ENCODE data around the gene GALNT6. TPM values are rescaled to one million over a fixed set of nuclear protein-coding genes. Genes with fewer than 3 reads are reported as not detected.

GALNT6 gene
- polyA plus RNA-seq, 2 of the 4 experiments (the other 2 are of a cell fraction), result 3.6 to 4.3 TPM

GRCh38 chr12:51393676-51394545 lies 2.7 kb upstream of the GALNT6 start:
- H3K4me2 ChIP-seq, result no peak overlapping the region
- ChIA-PET POLR2A (no interaction called here), CTCF (interaction anchor here (1.5 to 2.7 kb wide), 3 partner anchors 27 to 53 kb away, joined by 3 to 19 read pairs (median 10); no protein-coding TSS in a partner anchor)
- H3K4me3 ChIP-seq, result no peak overlapping the region
- no peaks in the 10 kb centered on the region for H3K9me3 ChIP-seq
- TF ChIP-seq CTCF (IDR thresholded peaks at IDR 0.05) (no peak), EHMT2 (IDR thresholded peaks at IDR 0.05; ENCODE audit: low read depth) (no peak), CHD4 (IDR thresholded peaks at IDR 0.05; ENCODE audit: borderline replicate concordance) (no peak), MAZ (IDR thresholded peaks at IDR 0.05; ENCODE audit: borderline replicate concordance, low read depth, low read length) (no peak), MAFK (IDR thresholded peaks at IDR 0.05; ENCODE audit: partially characterized antibody) (no peak), RCOR1 (IDR thresholded peaks at IDR 0.05; ENCODE audit: low read depth, low read length) (no peak), EP300 (IDR thresholded peaks at IDR 0.05) (no peak), HOXA7 (CRISPR knock-in tag; IDR thresholded peaks at IDR 0.05) (no peak), ESRRA (IDR thresholded peaks at IDR 0.05; ENCODE audit: borderline replicate concordance, low read length) (no peak), HDAC2 (IDR thresholded peaks at IDR 0.05) (no peak), BCL3 (IDR thresholded peaks at IDR 0.05) (no peak), PHF8 (IDR thresholded peaks at IDR 0.05; ENCODE audit: borderline replicate concordance, low read depth) (no peak), HOXB13 (CRISPR knock-in tag; IDR thresholded peaks at IDR 0.05; ENCODE audit: low read depth) (no peak), RARB (CRISPR knock-in tag; IDR thresholded peaks at IDR 0.05) (no peak), BHLHE40 (IDR thresholded peaks at IDR 0.05; ENCODE audit: low read depth, low read length) (no peak), NPAS2 (CRISPR knock-in tag; IDR thresholded peaks at IDR 0.05; ENCODE audit: borderline replicate concordance) (no peak)
- TF ChIP-seq, protein P1, sequence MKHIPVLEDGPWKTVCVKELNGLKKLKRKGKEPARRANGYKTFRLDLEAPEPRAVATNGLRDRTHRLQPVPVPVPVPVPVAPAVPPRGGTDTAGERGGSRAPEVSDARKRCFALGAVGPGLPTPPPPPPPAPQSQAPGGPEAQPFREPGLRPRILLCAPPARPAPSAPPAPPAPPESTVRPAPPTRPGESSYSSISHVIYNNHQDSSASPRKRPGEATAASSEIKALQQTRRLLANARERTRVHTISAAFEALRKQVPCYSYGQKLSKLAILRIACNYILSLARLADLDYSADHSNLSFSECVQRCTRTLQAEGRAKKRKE (CRISPR knock-in tag; IDR thresholded peaks at IDR 0.05; ENCODE audit: low read depth), result no peak
- TF ChIP-seq, protein P2, sequence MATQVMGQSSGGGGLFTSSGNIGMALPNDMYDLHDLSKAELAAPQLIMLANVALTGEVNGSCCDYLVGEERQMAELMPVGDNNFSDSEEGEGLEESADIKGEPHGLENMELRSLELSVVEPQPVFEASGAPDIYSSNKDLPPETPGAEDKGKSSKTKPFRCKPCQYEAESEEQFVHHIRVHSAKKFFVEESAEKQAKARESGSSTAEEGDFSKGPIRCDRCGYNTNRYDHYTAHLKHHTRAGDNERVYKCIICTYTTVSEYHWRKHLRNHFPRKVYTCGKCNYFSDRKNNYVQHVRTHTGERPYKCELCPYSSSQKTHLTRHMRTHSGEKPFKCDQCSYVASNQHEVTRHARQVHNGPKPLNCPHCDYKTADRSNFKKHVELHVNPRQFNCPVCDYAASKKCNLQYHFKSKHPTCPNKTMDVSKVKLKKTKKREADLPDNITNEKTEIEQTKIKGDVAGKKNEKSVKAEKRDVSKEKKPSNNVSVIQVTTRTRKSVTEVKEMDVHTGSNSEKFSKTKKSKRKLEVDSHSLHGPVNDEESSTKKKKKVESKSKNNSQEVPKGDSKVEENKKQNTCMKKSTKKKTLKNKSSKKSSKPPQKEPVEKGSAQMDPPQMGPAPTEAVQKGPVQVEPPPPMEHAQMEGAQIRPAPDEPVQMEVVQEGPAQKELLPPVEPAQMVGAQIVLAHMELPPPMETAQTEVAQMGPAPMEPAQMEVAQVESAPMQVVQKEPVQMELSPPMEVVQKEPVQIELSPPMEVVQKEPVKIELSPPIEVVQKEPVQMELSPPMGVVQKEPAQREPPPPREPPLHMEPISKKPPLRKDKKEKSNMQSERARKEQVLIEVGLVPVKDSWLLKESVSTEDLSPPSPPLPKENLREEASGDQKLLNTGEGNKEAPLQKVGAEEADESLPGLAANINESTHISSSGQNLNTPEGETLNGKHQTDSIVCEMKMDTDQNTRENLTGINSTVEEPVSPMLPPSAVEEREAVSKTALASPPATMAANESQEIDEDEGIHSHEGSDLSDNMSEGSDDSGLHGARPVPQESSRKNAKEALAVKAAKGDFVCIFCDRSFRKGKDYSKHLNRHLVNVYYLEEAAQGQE (IDR thresholded peaks at IDR 0.05), result no peak
- no peak for ATAC-seq
- WGBS (ENCODE audit: missing lambda C conversion rate), result 84% methylated on average over 14 of the region's 14 CpGs
- no peak overlapping the region for H3K27ac ChIP-seq
- H3K4me1 ChIP-seq, result peaks cover 5% of the 10 kb centered on the region; the same call in 2 of the 3 replicates
- DNase-seq (ENCODE audit: low read depth in 1 of 2, low spot score in 1 of 2), result no peak
- no peak for FAIRE-seq
